IMR-90 (cell line): ENCODE measurements around the gene FAM227B. TPM values are rescaled to one million over a fixed set of nuclear protein-coding genes. Genes with fewer than 3 reads are reported as not detected.

Experiments used
- ATAC-seq: fragments of 200-7000 bp; cut with Tn5 transposase; 2 replicates; pipeline ENCODE4 v1.9.1; 2020; ENCODE audit warnings: low read depth, mild to moderate bottlenecking, moderate library complexity
- BruUV-seq: library from RNA; stranded (reverse); fragments of 400-500 nt; replicated peaks from 2 replicates; lab custom pipeline; 2021; lab: Mats Ljungman, UMichigan
- CTCF ChIA-PET: fragments of 300-600 bp; formaldehyde crosslinking; extraction: SDS; loops from one replicate; lab custom pipeline; 2021; ENCODE audit warnings: antibody characterized with exemption; lab: Yijun Ruan, JAX
- POLR2A ChIA-PET: fragments of 300-600 bp; sonication (Branson Sonifier 250); formaldehyde crosslinking; loops from one replicate; lab custom pipeline; 2022; ENCODE audit warnings: antibody characterized with exemption; ENCODE audit not compliant: unreplicated experiment; lab: Charles Lee
- DNase-seq: peaks from one replicate; pipeline ENCODE4 v3.0.0; 2013
- H2AFZ ChIP-seq: replicated peaks from 2 replicates; pipeline ENCODE3; 2013; ENCODE audit warnings: low read length, mild to moderate bottlenecking; ENCODE audit not compliant: poor library complexity
- H2AK5ac ChIP-seq: 2 replicates; pipeline ENCODE4 v1.6.1; 2013; ENCODE audit warnings: low read depth, low read length, inconsistent platforms
- H2AK9ac ChIP-seq: replicated peaks from 2 replicates; pipeline ENCODE3; 2013; ENCODE audit warnings: mild to moderate bottlenecking, low read depth, low read length, moderate library complexity; ENCODE audit not compliant: poor library complexity
- H2BK120ac ChIP-seq: 2 replicates; pipeline ENCODE4 v1.6.1; 2013; ENCODE audit warnings: low read depth, low read length, inconsistent platforms
- H2BK15ac ChIP-seq: 3 replicates; pipeline ENCODE4 v1.6.1; 2013; ENCODE audit warnings: low read depth, low read length, inconsistent platforms
- H2BK20ac ChIP-seq: 2 replicates; pipeline ENCODE4 v1.6.1; 2013; ENCODE audit warnings: low read depth, mild to moderate bottlenecking, inconsistent platforms, low read length, moderate library complexity
- H2BK5ac ChIP-seq: 2 replicates; pipeline ENCODE4 v1.6.1; 2013; ENCODE audit warnings: mild to moderate bottlenecking, low read depth, low read length, inconsistent platforms; ENCODE audit not compliant: poor library complexity, severe bottlenecking
- H3K14ac ChIP-seq: replicated peaks from 2 replicates; pipeline ENCODE4 v1.6.1; 2013; ENCODE audit warnings: low read depth, low read length, inconsistent platforms
- H3K18ac ChIP-seq: 2 replicates; pipeline ENCODE4 v1.6.1; 2013; ENCODE audit warnings: low read depth, low read length, control low read depth
- H3K23ac ChIP-seq: 2 replicates; pipeline ENCODE4 v1.6.1; 2013; ENCODE audit warnings: low read depth, low read length, inconsistent platforms
- H3K27ac ChIP-seq: 2 replicates; pipeline ENCODE4 v1.5.1; 2013; ENCODE audit warnings: mild to moderate bottlenecking, control low read depth, low read length; ENCODE audit not compliant: insufficient read depth
- H3K27me3 ChIP-seq: 2 replicates; pipeline ENCODE4 v1.6.1; 2013; ENCODE audit warnings: low read length; ENCODE audit not compliant: control insufficient read depth, insufficient read depth
- H3K36me3 ChIP-seq: 2 replicates; pipeline ENCODE4 v1.6.1; 2013; ENCODE audit warnings: low read length, mixed read lengths; ENCODE audit not compliant: control insufficient read depth, insufficient read depth
- H3K4ac ChIP-seq: 2 replicates; pipeline ENCODE4 v1.6.1; 2013; ENCODE audit warnings: low read depth, low read length, inconsistent platforms
- H3K4me1 ChIP-seq: 2 replicates; pipeline ENCODE4 v1.6.1; 2013; ENCODE audit warnings: low read length, mixed read lengths; ENCODE audit not compliant: control insufficient read depth, insufficient read depth
- H3K4me2 ChIP-seq: 2 replicates; pipeline ENCODE4 v1.6.1; 2013; ENCODE audit warnings: low read depth, mild to moderate bottlenecking, control low read depth, low read length, moderate library complexity
- H3K4me3 ChIP-seq: 2 replicates; pipeline ENCODE4 v1.5.1; 2013; ENCODE audit warnings: low read depth, mild to moderate bottlenecking, control low read depth, low read length, moderate library complexity; ENCODE audit not compliant: insufficient read depth
- H3K56ac ChIP-seq: 2 replicates; pipeline ENCODE4 v1.6.1; 2013; ENCODE audit warnings: low read length, inconsistent platforms; ENCODE audit not compliant: insufficient read depth; ENCODE audit errors: extremely low read depth
- H3K79me1 ChIP-seq, 2 experiments: 2 replicates each; pipeline ENCODE4 v1.6.1; 2013; ENCODE audit warnings: low read length in 2 of 2, inconsistent platforms in 1 of 2, low read depth in 1 of 2
- H3K9ac ChIP-seq: 2 replicates; pipeline ENCODE4 v1.6.1; 2013; ENCODE audit warnings: low read depth, low read length, control low read depth
- H3K9me1 ChIP-seq: 2 replicates; pipeline ENCODE4 v1.6.1; 2013; ENCODE audit warnings: low read length, inconsistent platforms; ENCODE audit not compliant: insufficient read depth
- H3K9me3 ChIP-seq: 2 replicates; pipeline ENCODE4 v1.6.1; 2013; ENCODE audit warnings: low read length; ENCODE audit not compliant: control insufficient read depth, insufficient read depth
- H4K20me1 ChIP-seq: 2 replicates; pipeline ENCODE4 v1.6.1; 2013; ENCODE audit warnings: low read length, inconsistent platforms; ENCODE audit not compliant: insufficient read depth
- H4K5ac ChIP-seq: 2 replicates; pipeline ENCODE4 v1.6.1; 2013; ENCODE audit warnings: mild to moderate bottlenecking, low read depth, low read length, control low read depth
- H4K8ac ChIP-seq, 2 experiments: 2 replicates each; pipeline ENCODE4 v1.6.1; 2013; ENCODE audit warnings: low read depth in 2 of 2, low read length in 2 of 2, control low read depth in 1 of 2, inconsistent platforms in 1 of 2
- H4K91ac ChIP-seq: 2 replicates; pipeline ENCODE4 v1.6.1; 2013; ENCODE audit warnings: low read depth, low read length, inconsistent platforms; ENCODE audit not compliant: insufficient read depth
- BHLHE40 ChIP-seq: fragments of 150-350 bp; IDR thresholded peaks from 2 replicates; pipeline ENCODE4 v1.6.1; 2016; ENCODE audit warnings: mild to moderate bottlenecking, low read depth, low read length
- CHD1 ChIP-seq: IDR thresholded peaks from 2 replicates; pipeline ENCODE4 v1.6.1; 2012; ENCODE audit warnings: low read depth, low read length, improper control_type of control experiment
- ELK1 ChIP-seq: fragments of 150-350 bp; IDR thresholded peaks from 2 replicates; pipeline ENCODE4 v1.6.1; 2016; ENCODE audit warnings: low read depth, mild to moderate bottlenecking, low read length, moderate library complexity, borderline replicate concordance
- FOS ChIP-seq: fragments of 150-350 bp; IDR thresholded peaks from 2 replicates; pipeline ENCODE4 v1.6.1; 2016; ENCODE audit warnings: low read depth, low read length
- MAFK ChIP-seq: IDR thresholded peaks from 2 replicates; pipeline ENCODE4 v1.6.1; 2012; ENCODE audit warnings: low read depth, low read length, improper control_type of control experiment
- MAZ ChIP-seq: IDR thresholded peaks from 2 replicates; pipeline ENCODE4 v1.6.1; 2012; ENCODE audit warnings: low read depth, mild to moderate bottlenecking, low read length, improper control_type of control experiment, moderate library complexity, borderline replicate concordance
- MXI1 ChIP-seq: IDR thresholded peaks from 2 replicates; pipeline ENCODE4 v1.6.1; 2012; ENCODE audit warnings: low read depth, mild to moderate bottlenecking, low read length, moderate library complexity, borderline replicate concordance
- POLR2A ChIP-seq: IDR thresholded peaks from 2 replicates; pipeline ENCODE4 v1.6.1; 2012; ENCODE audit warnings: mild to moderate bottlenecking, low read depth, low read length
- RAD21 ChIP-seq: IDR thresholded peaks from 2 replicates; pipeline ENCODE4 v1.6.1; 2012; ENCODE audit warnings: low read length, improper control_type of control experiment
- RFX5 ChIP-seq: IDR thresholded peaks from 2 replicates; pipeline ENCODE4 v1.8.0; 2012; ENCODE audit warnings: low read depth, mild to moderate bottlenecking, low read length, moderate library complexity
- SMC3 ChIP-seq: fragments of 150-350 bp; IDR thresholded peaks from 2 replicates; pipeline ENCODE4 v1.6.1; 2016; ENCODE audit warnings: low read depth, mild to moderate bottlenecking, antibody characterized with exemption, low read length, moderate library complexity
- USF2 ChIP-seq: fragments of 150-350 bp; IDR thresholded peaks from 2 replicates; pipeline ENCODE4 v1.6.1; 2017; ENCODE audit warnings: mild to moderate bottlenecking, antibody characterized with exemption, low read length, low read depth
- WGBS, 2 experiments: methylation state at CpG; one replicate each; pipeline versions ENCODE4 v1.1.5 to v1.1.7; 2013; ENCODE audit warnings: missing lambda C conversion rate in 2 of 2; ENCODE audit not compliant: insufficient read length in 1 of 2; ENCODE audit errors: extremely low coverage in 2 of 2; 5-methylcytosine and 5-hydroxymethylcytosine counted together
- dilution Hi-C: fragments of 300-500 bp; cut with HindIII; formaldehyde crosslinking; loops from one replicate; pipeline ENCODE4 v1.14.3; 2018; ENCODE audit warnings: low sequenced_read_pairs; ENCODE audit not compliant: unreplicated experiment
- in situ Hi-C: fragments of 300-500 bp; cut with MboI; formaldehyde crosslinking; loops from 3 replicates; pipeline ENCODE4 v1.14.3; 2019; ENCODE audit warnings: low sequenced_read_pairs, inconsistent platforms, mixed read lengths
- intact Hi-C: fragments of 100-400 bp; cut with micrococcal nuclease; formaldehyde crosslinking; loops from 2 replicates; pipeline ENCODE4 v1.10.0; 2022
- polyA plus RNA-seq, 3 experiments: library from polyadenylated mRNA; depleted of rRNA; stranded (reverse); fragments of >200 nt; gene quantifications; 2 replicates each; pipeline ENCODE4 v1.2.3, GENCODE V29; 2012; ENCODE audit warnings: low replicate concordance in 1 of 3
- total RNA-seq: library from RNA; depleted of rRNA; stranded (reverse); fragments of >200 nt; gene quantifications from 2 replicates; pipeline ENCODE4 v1.2.3, GENCODE V29; 2012

FAM227B gene
- total and polyA plus RNA-seq, 2 of the 4 experiments (the other 2 are of a cell fraction), result 1.8 to 3.0 TPM

- in situ Hi-C loops (no loop called here), intact Hi-C loops (no loop called here)
- BruUV-seq, result no TSS peak
These were observed 44.1 kb upstream of the FAM227B start for GRCh38 chr15:49664716-49665115.

More at GRCh38 chr15:49664716-49665115, 44.1 kb upstream of the FAM227B start:
- H3K4me2 ChIP-seq, result no peak overlapping the region
- peaks cover 3% of the 10 kb centered on the region; the same call in 1 of the 2 replicates for H3K4me1 ChIP-seq
- no CpG with 5 or more reads among the region's 1 CpG for WGBS, 2 experiments
- H4K20me1 ChIP-seq, result no peaks in the 10 kb centered on the region
- no peaks in the 10 kb centered on the region for H3K36me3 ChIP-seq
- H4K91ac ChIP-seq, result no peak overlapping the region
- H3K9me1 ChIP-seq, result no peaks in the 10 kb centered on the region
- H3K79me1 ChIP-seq, result no peaks in the 10 kb centered on the region
- POLR2A ChIA-PET, result no interaction called here
- H3K9me3 ChIP-seq, result no peaks in the 10 kb centered on the region
- no peaks in the 10 kb centered on the region for H3K27me3 ChIP-seq
- H2AK9ac ChIP-seq, result no peak overlapping the region
- TF ChIP-seq FOS (no peak), CHD1 (no peak), MAFK (no peak), USF2 (no peak), RFX5 (no peak), BHLHE40 (no peak), POLR2A (no peak), SMC3 (no peak), MAZ (no peak), RAD21 (no peak), ELK1 (no peak), MXI1 (no peak)
- no peak overlapping the region for H2BK20ac ChIP-seq
- DNase-seq, result no peak
- no peak overlapping the region for H3K23ac ChIP-seq
- no peak overlapping the region for H2AK5ac ChIP-seq
- no peak overlapping the region for H4K8ac ChIP-seq
- dilution Hi-C loops, result no loop called here
- no peak overlapping the region for H3K4ac ChIP-seq
- no peak overlapping the region for H3K18ac ChIP-seq
- no peak overlapping the region for H3K4me3 ChIP-seq
- H2BK15ac ChIP-seq, result no peak overlapping the region
- no peak overlapping the region for H2BK5ac ChIP-seq
- H3K27ac ChIP-seq, result no peak overlapping the region
- no peak overlapping the region for H4K5ac ChIP-seq
- no peak overlapping the region; the same call in 1 of the 2 replicates for H3K14ac ChIP-seq
- H3K9ac ChIP-seq, result no peak overlapping the region
- no peak overlapping the region for H3K56ac ChIP-seq
- peak overlapping the region; percentile 29 for H2AFZ ChIP-seq
- ATAC-seq, result no peak
- H2BK120ac ChIP-seq, result no peak overlapping the region
- CTCF ChIA-PET, result no interaction called here
